ENCODE measurements around the gene ZNF418.
"Not testable (repeated sequence)": the region's sequence is repeated elsewhere in the genome, so short reads cannot be mapped to it uniquely, and the experiment has no call there.

Gene ZNF418

GRCh38 chr19:57886046-57886445 lies 49.2 kb downstream of the ZNF418 start:
- TF ChIP-seq EZH2 (IDR thresholded peaks at IDR 0.05; ENCODE audit: borderline replicate concordance, low read depth, low read length, severe bottlenecking) (no peak), CTCF (IDR thresholded peaks at IDR 0.05; ENCODE audit: borderline replicate concordance, extremely low read depth, low read length, poor library complexity, severe bottlenecking) (no peak)
- H3K36me3 ChIP-seq (ENCODE audit: insufficient read depth, low read length), result peaks cover 38% of the 10 kb centered on the region
- peak overlapping the region in 1 of 2 experiments; percentile 13; a peak in 1 of 4 replicates for H3K4me3 ChIP-seq (ENCODE audit: low read depth in 1 of 2, low read length in 2 of 2)
- peak overlapping the region; percentile 90; the same call in 1 of the 2 replicates for H3K4me2 ChIP-seq (ENCODE audit: insufficient read depth, low read length)
- H3K9ac ChIP-seq (ENCODE audit: low read depth, low read length), result no peak overlapping the region
- no peak overlapping the region for H3K27ac ChIP-seq (ENCODE audit: low read length)
- H3K4me1 ChIP-seq (ENCODE audit: insufficient read depth, low read length), result peaks cover 40% of the 10 kb centered on the region
- ATAC-seq (ENCODE audit: insufficient read depth, low read depth) (no peak), DNase-seq (no peak)
- no peak overlapping the region for H2AFZ ChIP-seq (ENCODE audit: low read depth, low read length)
- no peaks in the 10 kb centered on the region for H3K27me3 ChIP-seq (ENCODE audit: insufficient read depth, low read length, poor library complexity)
- peaks cover 7% of the 10 kb centered on the region; the same call in 1 of the 2 replicates for H4K20me1 ChIP-seq (ENCODE audit: insufficient read depth, low read length)
- H3K79me2 ChIP-seq (ENCODE audit: insufficient read depth, low read length), result peaks cover 65% of the 10 kb centered on the region
- no peaks in the 10 kb centered on the region for H3K9me3 ChIP-seq (ENCODE audit: insufficient read depth, low read length, severe bottlenecking)

GRCh38 chr19:57873883-57874799 lies 61.1 kb downstream of the ZNF418 start:
- peaks cover 74% of the 10 kb centered on the region for H3K79me2 ChIP-seq (ENCODE audit: insufficient read depth, low read length)
- not testable (repeated sequence) for H3K4me3 ChIP-seq (ENCODE audit: low read depth in 1 of 2, low read length in 2 of 2); H3K9ac ChIP-seq (ENCODE audit: low read depth, low read length); DNase-seq; H2AFZ ChIP-seq (ENCODE audit: low read depth, low read length); H3K27ac ChIP-seq (ENCODE audit: low read length); H3K27me3 ChIP-seq (ENCODE audit: insufficient read depth, low read length, poor library complexity); ATAC-seq (ENCODE audit: insufficient read depth, low read depth); H3K4me2 ChIP-seq (ENCODE audit: insufficient read depth, low read length); H3K4me1 ChIP-seq (ENCODE audit: insufficient read depth, low read length); H3K9me3 ChIP-seq (ENCODE audit: insufficient read depth, low read length, severe bottlenecking)
- H4K20me1 ChIP-seq (ENCODE audit: insufficient read depth, low read length), result peaks cover 11% of the 10 kb centered on the region; the same call in 1 of the 2 replicates
- peaks cover 82% of the 10 kb centered on the region for H3K36me3 ChIP-seq (ENCODE audit: insufficient read depth, low read length)

GRCh38 chr19:57872450-57872849 lies 62.8 kb downstream of the ZNF418 start:
- ATAC-seq (ENCODE audit: insufficient read depth, low read depth) (no peak), DNase-seq (no peak)
- Histone ChIP-seq H4K20me1 (ENCODE audit: insufficient read depth, low read length) (peaks cover 11% of the 10 kb centered on the region; the same call in 1 of the 2 replicates), H3K27ac (ENCODE audit: low read length) (no peak overlapping the region), H3K79me2 (ENCODE audit: insufficient read depth, low read length) (peaks cover 72% of the 10 kb centered on the region), H3K27me3 (ENCODE audit: insufficient read depth, low read length, poor library complexity) (no peaks in the 10 kb centered on the region), H3K9ac (ENCODE audit: low read depth, low read length) (no peak overlapping the region), H3K4me3 (ENCODE audit: low read depth in 1 of 2, low read length in 2 of 2) (no peak overlapping the region), H3K4me1 (ENCODE audit: insufficient read depth, low read length) (no peaks in the 10 kb centered on the region), H3K36me3 (ENCODE audit: insufficient read depth, low read length) (peaks cover 79% of the 10 kb centered on the region), H3K9me3 (ENCODE audit: insufficient read depth, low read length, severe bottlenecking) (peaks cover 2% of the 10 kb centered on the region), H3K4me2 (ENCODE audit: insufficient read depth, low read length) (no peak overlapping the region), H2AFZ (ENCODE audit: low read depth, low read length) (no peak overlapping the region)
- TF ChIP-seq CTCF (IDR thresholded peaks at IDR 0.05; ENCODE audit: borderline replicate concordance, extremely low read depth, low read length, poor library complexity, severe bottlenecking) (no peak), EZH2 (IDR thresholded peaks at IDR 0.05; ENCODE audit: borderline replicate concordance, low read depth, low read length, severe bottlenecking) (no peak)
